COLO829 (cell line): ENCODE measurements around the gene MED8.

Source experiments
- DNase-seq: peaks from one replicate; pipeline ENCODE4 v3.0.0; 2012; ENCODE audit warnings: low spot score

The MED8 gene

GRCh38 chr1:43389326-43390313 lies at the start of gene MED8, which contains the start of gene SZT2:
Gene MED8, minus strand, starts transcription at chr1:43389800. Its CDS starts 36 bp downstream, at chr1:43389764.
Gene SZT2, plus strand, starts transcription at chr1:43389899. Its CDS starts 70 bp downstream, at chr1:43389969.
- DNase-seq, result peak; percentile 93

- no peak for DNase-seq
Observed at GRCh38 chr1:43438953-43439581, 49.5 kb upstream of the MED8 start.

GRCh38 chr1:43438576-43438952 lies 49.0 kb upstream of the MED8 start:
- DNase-seq, result no peak

- no peak for DNase-seq
Observed at GRCh38 chr1:43438006-43438405, 48.4 kb upstream of the MED8 start.

GRCh38 chr1:43437031-43437973 lies 47.7 kb upstream of the MED8 start:
- no peak for DNase-seq

GRCh38 chr1:43436371-43436770 lies 46.8 kb upstream of the MED8 start:
- no peak for DNase-seq

- DNase-seq, result no peak
Observed at GRCh38 chr1:43435146-43436145, 45.8 kb upstream of the MED8 start.

GRCh38 chr1:43434256-43434655 lies 44.7 kb upstream of the MED8 start:
- DNase-seq, result no peak

- DNase-seq, result no peak
Observed at GRCh38 chr1:43432907-43433306, 43.3 kb upstream of the MED8 start.

GRCh38 chr1:43432171-43432860 lies 42.7 kb upstream of the MED8 start:
- DNase-seq, result no peak

GRCh38 chr1:43431676-43432075 lies 42.1 kb upstream of the MED8 start:
- no peak for DNase-seq

- DNase-seq, result no peak
Observed at GRCh38 chr1:43430831-43431230, 41.2 kb upstream of the MED8 start.

GRCh38 chr1:43427941-43428340 lies 38.3 kb upstream of the MED8 start:
- DNase-seq, result no peak

- no peak for DNase-seq
Observed at GRCh38 chr1:43427524-43427923, 37.9 kb upstream of the MED8 start.

GRCh38 chr1:43426221-43426620 lies 36.6 kb upstream of the MED8 start:
- no peak for DNase-seq

GRCh38 chr1:43425045-43425444 lies 35.4 kb upstream of the MED8 start:
- DNase-seq, result no peak

- no peak for DNase-seq
Observed at GRCh38 chr1:43423672-43424550, 34.3 kb upstream of the MED8 start.

GRCh38 chr1:43422995-43423671 lies 33.5 kb upstream of the MED8 start:
- no peak for DNase-seq
